ENCODE data around the gene MAP4K4.

Gene MAP4K4

GRCh38 chr2:101775636-101776035, 78.1 kb downstream of the MAP4K4 start:
- Mint-ChIP-seq H3K9me3 (no peaks in the 10 kb centered on the region), H3K36me3 (no peaks in the 10 kb centered on the region), H3K4me1 (peaks cover 89% of the 10 kb centered on the region), H3K4me3 (no peak overlapping the region), H3K27ac (no peak overlapping the region), H3K27me3 (no peaks in the 10 kb centered on the region)

DNA sequence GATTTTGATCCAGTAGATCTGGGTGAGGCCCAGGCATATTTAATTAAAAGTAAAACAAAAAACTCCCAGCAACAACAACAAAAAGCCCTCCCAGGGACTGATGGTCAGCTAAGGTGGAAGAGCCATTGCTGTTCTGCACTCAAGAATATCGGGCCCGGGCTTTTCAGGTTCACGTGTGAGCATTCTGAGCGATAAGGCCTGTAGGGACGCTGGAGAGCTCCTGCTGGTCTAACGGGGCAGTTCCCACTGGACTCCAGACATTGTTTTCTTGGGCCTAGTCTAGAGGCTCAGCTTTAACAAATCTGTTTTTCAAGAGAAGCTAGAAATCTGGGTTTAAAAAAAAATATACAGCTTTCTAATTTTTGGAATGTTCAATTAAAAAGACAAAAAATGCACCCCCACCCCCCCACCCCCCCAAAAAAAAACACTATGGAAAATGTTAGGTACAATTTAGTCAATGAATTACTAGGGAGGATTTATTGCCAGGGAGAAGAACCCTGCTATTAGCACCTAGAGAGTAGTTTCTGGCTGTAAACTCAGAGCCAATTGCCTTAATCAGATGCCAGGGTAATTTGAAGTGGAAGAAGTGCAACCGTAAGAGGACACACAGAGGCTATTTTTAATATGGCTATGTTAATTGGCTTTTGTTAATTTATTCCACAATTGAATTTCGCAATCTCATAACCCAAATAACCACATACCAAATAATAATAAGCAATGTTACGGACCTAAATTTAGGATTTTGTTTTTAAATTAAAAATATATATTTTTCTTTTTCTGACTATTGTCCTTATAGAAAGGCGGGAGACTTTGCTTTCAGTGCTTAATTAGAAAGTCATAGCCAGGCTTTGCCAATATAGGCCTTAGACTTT, 78.9 kb downstream of the MAP4K4 start:
- no peaks in the 10 kb centered on the region for H3K9me3 Mint-ChIP-seq
- H3K27me3 Mint-ChIP-seq = no peaks in the 10 kb centered on the region
- no peak overlapping the region for H3K27ac Mint-ChIP-seq
- H3K4me1 Mint-ChIP-seq = peaks cover 89% of the 10 kb centered on the region
- no peaks in the 10 kb centered on the region for H3K36me3 Mint-ChIP-seq
- no peak overlapping the region for H3K4me3 Mint-ChIP-seq

GRCh38 chr2:101777337-101777736, 79.8 kb downstream of the MAP4K4 start:
- Mint-ChIP-seq H3K4me1 (peaks cover 89% of the 10 kb centered on the region), H3K27me3 (no peaks in the 10 kb centered on the region), H3K9me3 (no peaks in the 10 kb centered on the region), H3K27ac (peak overlapping the region; percentile 49), H3K36me3 (peaks cover 6% of the 10 kb centered on the region), H3K4me3 (no peak overlapping the region)

DNA sequence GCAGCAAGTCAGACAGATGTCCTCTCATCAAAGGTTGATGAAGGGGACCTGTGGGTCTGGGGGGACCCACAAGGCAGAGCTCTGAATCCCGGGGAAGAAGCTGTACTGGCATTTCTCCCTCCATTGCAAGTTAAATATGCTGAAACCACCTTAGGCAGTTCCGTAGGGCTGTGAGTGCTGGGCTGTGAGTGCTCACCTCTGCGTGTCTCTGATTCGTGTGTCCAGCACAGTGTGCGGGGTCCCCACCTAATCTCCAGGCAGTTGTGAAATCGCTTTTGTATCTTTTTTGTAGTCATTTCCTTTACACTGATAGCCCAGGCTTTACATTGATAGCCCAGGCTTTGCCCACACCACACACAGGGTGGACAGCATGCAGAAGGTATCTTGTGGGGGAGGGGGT, 80.6 kb downstream of the MAP4K4 start:
- Mint-ChIP-seq H3K27me3 (no peaks in the 10 kb centered on the region), H3K4me1 (peaks cover 89% of the 10 kb centered on the region), H3K27ac (no peak overlapping the region), H3K36me3 (peaks cover 7% of the 10 kb centered on the region), H3K9me3 (no peaks in the 10 kb centered on the region), H3K4me3 (no peak overlapping the region)

DNA sequence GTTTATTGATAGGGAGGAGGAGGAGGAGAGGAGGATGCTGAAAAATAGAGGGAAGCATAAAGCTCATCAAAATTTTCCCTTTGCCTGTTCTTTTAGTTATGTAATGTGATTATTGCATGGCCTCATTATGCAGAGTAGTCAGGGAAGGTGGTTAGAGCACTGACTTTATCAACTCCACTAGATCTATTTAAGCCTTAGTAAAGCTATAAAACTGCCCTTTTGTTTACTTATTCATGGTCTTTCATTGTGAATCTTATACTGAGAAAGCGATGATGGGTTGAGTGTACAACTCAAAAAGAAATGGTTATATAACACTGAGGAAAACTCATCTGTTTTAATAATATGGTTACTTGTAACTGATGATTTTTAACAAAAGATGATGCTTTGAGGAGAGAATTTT, 81.7 kb downstream of the MAP4K4 start:
- H3K4me1 Mint-ChIP-seq = peaks cover 89% of the 10 kb centered on the region
- H3K9me3 Mint-ChIP-seq = no peaks in the 10 kb centered on the region
- no peak overlapping the region for H3K4me3 Mint-ChIP-seq
- H3K27ac Mint-ChIP-seq = peak overlapping the region; percentile 35
- no peaks in the 10 kb centered on the region for H3K27me3 Mint-ChIP-seq
- H3K36me3 Mint-ChIP-seq = peaks cover 10% of the 10 kb centered on the region

- Mint-ChIP-seq H3K4me3 (no peak overlapping the region), H3K36me3 (peaks cover 10% of the 10 kb centered on the region), H3K27ac (peak overlapping the region; percentile 55), H3K4me1 (peaks cover 86% of the 10 kb centered on the region), H3K9me3 (no peaks in the 10 kb centered on the region), H3K27me3 (no peaks in the 10 kb centered on the region)
Observed at GRCh38 chr2:101779656-101780055, 82.1 kb downstream of the MAP4K4 start.

DNA sequence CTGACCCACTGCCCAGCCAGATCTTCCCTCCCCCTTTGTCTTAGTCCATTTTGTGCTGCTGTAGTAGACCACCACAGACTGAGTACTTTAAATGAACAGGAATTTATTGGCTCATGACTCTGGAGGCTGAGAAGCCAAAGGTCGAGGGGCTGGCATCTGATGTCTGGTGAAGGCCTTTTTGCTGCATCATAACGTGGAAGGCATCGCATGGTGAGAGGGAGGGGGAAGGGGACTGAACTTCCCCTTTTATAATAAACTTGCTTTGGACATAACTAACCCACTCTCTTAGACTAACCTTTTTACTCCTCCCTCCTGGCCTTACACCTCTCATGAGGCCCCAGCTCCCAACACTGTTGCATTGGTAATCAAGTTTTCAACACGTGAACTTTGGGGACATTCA, 83.8 kb downstream of the MAP4K4 start:
- Mint-ChIP-seq H3K27me3 (no peaks in the 10 kb centered on the region), H3K36me3 (peaks cover 11% of the 10 kb centered on the region), H3K27ac (peak overlapping the region; percentile 87), H3K9me3 (no peaks in the 10 kb centered on the region), H3K4me3 (peak overlapping the region; percentile 75), H3K4me1 (peaks cover 81% of the 10 kb centered on the region)

DNA sequence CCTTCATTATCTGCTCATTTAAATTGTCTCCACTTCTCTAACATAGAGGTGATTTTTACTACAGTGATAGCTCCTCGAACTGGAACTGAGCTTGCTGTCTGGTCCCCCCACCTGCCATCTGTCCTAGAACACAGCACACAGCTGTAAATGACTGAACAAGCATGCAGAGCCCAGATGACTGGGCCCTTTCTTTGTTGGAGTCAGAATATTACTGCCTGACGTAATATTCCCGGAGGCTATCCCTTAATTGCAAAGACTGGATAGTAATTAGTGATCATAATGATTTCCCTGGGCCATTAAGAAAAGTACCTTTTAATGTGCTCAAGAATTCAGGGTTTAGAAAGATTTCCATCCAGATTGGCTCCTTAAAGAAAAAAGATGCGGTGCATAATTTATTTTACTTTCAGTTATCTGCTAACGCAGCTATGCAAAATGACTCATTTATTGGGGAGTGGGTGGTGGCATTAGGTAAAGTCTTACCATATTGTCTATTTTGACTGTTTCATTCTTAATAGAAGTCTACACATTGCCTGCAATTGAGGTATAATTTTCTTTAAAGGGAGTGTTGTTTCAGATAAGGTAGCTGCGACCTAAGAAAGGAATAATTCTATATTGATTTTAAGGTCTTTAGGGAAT, 84.4 kb downstream of the MAP4K4 start:
- H3K36me3 Mint-ChIP-seq = peaks cover 11% of the 10 kb centered on the region
- peaks cover 86% of the 10 kb centered on the region for H3K4me1 Mint-ChIP-seq
- peak overlapping the region; percentile 87 for H3K27ac Mint-ChIP-seq
- H3K27me3 Mint-ChIP-seq = no peaks in the 10 kb centered on the region
- no peaks in the 10 kb centered on the region for H3K9me3 Mint-ChIP-seq
- peak overlapping the region; percentile 75 for H3K4me3 Mint-ChIP-seq

DNA sequence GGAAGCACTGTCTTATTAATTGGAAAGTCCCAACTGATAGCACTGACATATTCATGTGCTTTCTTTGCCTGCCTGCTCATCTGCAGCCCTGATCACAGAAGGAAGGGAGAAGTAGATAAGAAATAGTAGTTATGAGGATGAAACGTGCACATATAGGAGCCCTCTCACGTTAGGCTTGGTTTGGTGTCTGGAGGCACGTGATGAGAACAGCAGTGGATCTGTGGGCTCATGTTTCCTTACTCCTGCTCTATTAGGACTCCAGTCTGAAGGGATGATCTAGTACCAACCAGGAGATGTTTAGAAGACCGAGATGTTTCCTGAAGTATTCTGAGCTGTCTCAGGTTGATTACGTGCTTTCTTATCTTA, 84.9 kb downstream of the MAP4K4 start:
- Mint-ChIP-seq H3K4me3 (peak overlapping the region; percentile 75), H3K27ac (peak overlapping the region; percentile 87), H3K36me3 (peaks cover 11% of the 10 kb centered on the region), H3K4me1 (peaks cover 86% of the 10 kb centered on the region), H3K9me3 (no peaks in the 10 kb centered on the region), H3K27me3 (no peaks in the 10 kb centered on the region)

DNA sequence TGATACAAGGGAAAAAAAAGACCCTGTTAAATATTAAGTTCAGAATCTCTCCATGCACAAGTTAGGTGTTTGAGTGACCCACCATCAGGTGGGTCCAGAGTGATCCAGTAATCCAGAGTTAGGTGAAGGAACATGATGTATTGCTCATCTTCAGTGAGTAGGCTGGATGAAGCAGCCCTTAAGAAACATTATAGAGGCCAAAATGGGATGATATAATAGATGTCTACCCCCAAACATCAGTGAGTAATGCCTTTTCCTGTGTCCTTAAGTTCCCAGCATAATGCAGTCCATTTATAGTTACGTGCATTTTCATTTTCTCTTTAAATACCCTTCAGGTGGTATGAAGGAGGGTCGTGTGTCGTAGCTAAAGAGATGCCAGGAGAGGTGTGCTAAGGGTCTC, 89.6 kb downstream of the MAP4K4 start:
- H3K4me1 Mint-ChIP-seq = peaks cover 81% of the 10 kb centered on the region
- no peaks in the 10 kb centered on the region for H3K27me3 Mint-ChIP-seq
- H3K36me3 Mint-ChIP-seq = peaks cover 21% of the 10 kb centered on the region
- no peak overlapping the region for H3K4me3 Mint-ChIP-seq
- H3K27ac Mint-ChIP-seq = no peak overlapping the region
- no peaks in the 10 kb centered on the region for H3K9me3 Mint-ChIP-seq

- no peaks in the 10 kb centered on the region for H3K9me3 Mint-ChIP-seq
- no peak overlapping the region for H3K4me3 Mint-ChIP-seq
- H3K27me3 Mint-ChIP-seq = no peaks in the 10 kb centered on the region
- peaks cover 84% of the 10 kb centered on the region for H3K4me1 Mint-ChIP-seq
- H3K36me3 Mint-ChIP-seq = peaks cover 21% of the 10 kb centered on the region
- H3K27ac Mint-ChIP-seq = peak overlapping the region; percentile 43
Observed at GRCh38 chr2:101788565-101788964, 91.1 kb downstream of the MAP4K4 start.

- no peak overlapping the region for H3K4me3 Mint-ChIP-seq
- no peaks in the 10 kb centered on the region for H3K27me3 Mint-ChIP-seq
- peaks cover 18% of the 10 kb centered on the region for H3K36me3 Mint-ChIP-seq
- H3K4me1 Mint-ChIP-seq = peaks cover 84% of the 10 kb centered on the region
- no peaks in the 10 kb centered on the region for H3K9me3 Mint-ChIP-seq
- peak overlapping the region; percentile 76 for H3K27ac Mint-ChIP-seq
Observed at GRCh38 chr2:101788995-101789970, 91.8 kb downstream of the MAP4K4 start.

GRCh38 chr2:101790416-101790815, 92.9 kb downstream of the MAP4K4 start:
- Mint-ChIP-seq H3K36me3 (peaks cover 17% of the 10 kb centered on the region), H3K9me3 (no peaks in the 10 kb centered on the region), H3K27me3 (no peaks in the 10 kb centered on the region), H3K4me1 (peaks cover 87% of the 10 kb centered on the region), H3K4me3 (no peak overlapping the region), H3K27ac (peak overlapping the region; percentile 87)

DNA sequence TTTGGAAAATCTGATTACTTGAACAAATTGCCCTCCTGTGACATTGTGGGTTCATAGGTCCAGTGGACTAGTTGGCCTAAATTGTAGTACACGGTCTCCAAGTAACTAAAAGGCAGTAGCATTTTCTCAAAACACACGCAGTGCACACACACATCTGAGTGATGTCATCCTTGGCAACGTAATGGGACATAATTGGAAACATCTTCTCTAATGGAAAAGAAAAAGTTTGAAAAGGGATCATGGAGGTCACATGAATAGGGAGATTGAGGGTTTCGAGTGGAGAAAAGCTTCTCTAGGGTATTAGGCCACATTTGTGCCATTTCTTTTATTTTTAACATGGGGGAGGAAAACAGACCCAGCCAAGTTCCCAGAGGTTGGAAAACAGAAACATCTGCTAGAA, 93.3 kb downstream of the MAP4K4 start:
- Mint-ChIP-seq H3K4me1 (peaks cover 91% of the 10 kb centered on the region), H3K9me3 (no peaks in the 10 kb centered on the region), H3K27ac (peak overlapping the region; percentile 87), H3K36me3 (peaks cover 17% of the 10 kb centered on the region), H3K27me3 (no peaks in the 10 kb centered on the region), H3K4me3 (no peak overlapping the region)

- Mint-ChIP-seq H3K4me1 (peaks cover 94% of the 10 kb centered on the region), H3K36me3 (peaks cover 17% of the 10 kb centered on the region), H3K27me3 (no peaks in the 10 kb centered on the region), H3K4me3 (no peak overlapping the region), H3K9me3 (no peaks in the 10 kb centered on the region), H3K27ac (peak overlapping the region; percentile 55)
Observed at GRCh38 chr2:101792208-101792607, 94.7 kb downstream of the MAP4K4 start.
